Measurements from ENCODE around the gene TEX14.
A peak's percentile ranks its signal among the peaks of the same experiment; 100 is the strongest.

Gene TEX14

GRCh38 chr17:58521680-58522079 lies 170.2 kb downstream of the TEX14 start:
- no peak for DNase-seq

GRCh38 chr17:58520843-58521430 lies 170.9 kb downstream of the TEX14 start:
- DNase-seq: peak; percentile 28 to 62 (median 57)

- DNase-seq: peak; percentile 100
These were observed 173.8 kb downstream of the TEX14 start for GRCh38 chr17:58517928-58518609.

DNA sequence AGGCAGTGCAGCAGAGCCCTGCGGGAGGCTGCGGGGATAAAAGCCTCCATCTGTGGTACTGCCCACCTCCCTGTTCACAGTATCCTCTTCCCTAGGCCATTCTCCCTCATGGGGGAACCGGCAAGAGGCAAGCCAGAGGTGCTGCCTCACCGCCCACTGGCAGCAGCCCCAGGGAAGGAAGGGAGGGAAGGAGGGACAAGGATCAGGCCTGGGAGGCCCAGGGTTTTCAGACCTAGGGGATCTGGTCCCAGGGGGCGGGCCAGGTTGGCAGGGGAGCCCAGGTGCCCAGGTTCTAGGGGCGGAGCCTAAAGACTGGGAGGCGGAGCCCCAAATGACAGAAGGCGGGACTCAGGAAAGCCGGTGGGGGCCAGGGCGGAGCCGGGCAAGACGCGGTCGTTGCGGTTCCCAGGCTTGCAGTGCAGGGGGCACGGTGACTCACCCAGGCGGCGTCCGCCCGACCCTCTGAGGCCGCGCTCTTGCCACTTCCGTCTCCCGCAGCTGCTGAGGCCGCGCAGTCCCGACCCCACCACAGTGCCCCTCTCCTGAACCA lies 174.4 kb downstream of the TEX14 start:
- no peak for DNase-seq

GRCh38 chr17:58516644-58517377 lies 175.0 kb downstream of the TEX14 start:
- no peak for DNase-seq

- no peak for DNase-seq
These were observed 176.6 kb downstream of the TEX14 start for GRCh38 chr17:58515286-58515685.

GRCh38 chr17:58514770-58515157 lies 177.1 kb downstream of the TEX14 start:
- DNase-seq: no peak

DNA sequence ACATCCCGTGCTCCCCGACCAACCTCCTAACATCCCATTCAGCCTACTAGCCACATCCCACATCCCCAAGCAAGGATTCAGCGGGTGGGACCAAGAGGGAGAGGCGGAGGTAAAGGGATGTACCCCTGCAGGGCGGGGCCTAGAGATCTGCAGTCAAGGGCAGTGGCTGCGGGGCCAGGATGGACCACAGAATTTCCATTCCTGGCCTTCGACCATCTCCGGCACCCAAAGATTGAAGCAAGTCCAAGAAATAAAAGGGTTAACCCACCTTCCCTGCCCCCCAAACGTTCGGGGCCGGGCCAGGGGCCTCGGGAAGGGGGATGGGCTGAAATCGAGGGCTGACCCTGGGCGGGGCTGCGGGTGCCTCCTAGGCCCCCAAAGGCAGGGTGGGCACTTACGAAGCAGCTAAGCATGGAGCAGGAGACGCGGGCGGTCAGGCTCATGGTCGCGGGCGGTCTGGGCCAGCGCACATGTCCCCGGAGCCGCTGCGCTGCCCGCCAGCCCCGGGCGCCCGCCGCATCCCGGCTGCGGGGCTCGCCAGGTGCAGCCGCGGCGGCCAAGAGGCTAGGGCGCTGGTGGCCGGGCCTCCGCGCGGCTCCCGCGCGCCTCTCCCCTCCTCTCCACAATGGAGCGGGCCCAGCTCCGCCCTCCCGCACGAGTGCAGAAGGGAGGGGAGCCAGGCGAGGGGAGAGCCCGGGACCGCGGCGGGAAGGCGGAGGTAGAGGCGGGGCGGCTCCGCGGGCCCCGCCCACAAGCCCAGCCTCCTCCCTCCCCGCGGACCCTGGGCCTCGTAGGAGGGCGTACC lies 177.7 kb downstream of the TEX14 start, which contains the start of gene MTMR4:
MTMR4 (minus strand) TSS at position 674 of the 805 bp plus-strand sequence; CDS start at position 443, 231 bp downstream.
- peak; percentile 65 to 89 (median 80) for DNase-seq

GRCh38 chr17:58513267-58513964 lies 178.4 kb downstream of the TEX14 start:
- DNase-seq: no peak

DNA sequence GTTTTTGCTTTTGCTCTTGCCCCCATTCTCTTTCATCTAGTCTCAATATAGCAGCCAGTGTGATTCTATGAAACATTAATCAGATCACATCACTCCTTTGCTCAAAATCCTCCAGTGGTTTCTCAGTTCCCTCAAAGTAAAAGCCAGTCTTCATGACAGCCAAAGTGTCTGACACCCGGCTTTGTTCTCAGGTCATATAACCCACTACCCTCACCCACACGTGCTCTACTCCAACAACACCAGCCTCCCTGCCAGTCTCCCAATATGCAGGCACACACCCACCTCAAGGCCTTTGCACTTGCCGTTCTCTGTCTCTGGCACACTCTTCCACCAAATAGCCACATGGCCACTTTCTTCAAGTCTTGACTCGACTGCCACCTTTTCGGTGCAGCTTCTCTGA lies 181.8 kb downstream of the TEX14 start:
- no peak for DNase-seq

GRCh38 chr17:58508341-58509067 lies 183.3 kb downstream of the TEX14 start:
- DNase-seq: no peak

DNA sequence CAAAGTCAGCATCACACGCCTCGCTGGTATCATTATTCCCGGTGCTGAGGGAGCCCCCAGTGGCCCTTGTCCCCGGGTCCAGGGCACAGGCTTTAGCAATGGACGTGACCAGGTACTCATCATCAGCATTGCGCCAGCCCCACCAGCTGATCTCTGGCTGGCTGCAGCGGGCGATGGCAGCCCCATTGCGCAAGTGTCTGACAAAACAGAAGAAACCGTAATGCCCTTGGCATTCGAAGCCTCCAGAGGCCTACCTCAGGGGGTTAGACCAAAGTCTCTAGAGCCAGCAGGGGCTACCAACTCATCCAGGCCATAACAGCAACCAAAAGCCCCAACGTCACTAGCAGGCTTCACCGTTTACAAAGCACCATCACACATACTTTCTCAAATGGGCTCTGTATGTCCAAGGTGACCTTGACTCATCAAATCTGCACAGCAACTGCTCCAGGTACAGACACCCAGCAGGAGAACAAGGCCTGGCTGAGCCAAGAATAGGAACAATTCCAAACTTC lies 184.7 kb downstream of the TEX14 start:
- DNase-seq: peak; percentile 64 to 82 (median 78)
